Lung (tissue), 12 donors: ENCODE measurements around the gene IFT57. TPM values are rescaled to one million over a fixed set of nuclear protein-coding genes. Genes with fewer than 3 reads are reported as not detected.

Experiments
- ATAC-seq: fragments of 200-7000 bp; cut with Tn5 transposase; one replicate; pipeline ENCODE4 v1.9.1; 2020; ENCODE audit warnings: moderate number of reproducible peaks; ENCODE audit not compliant: insufficient read depth, low FRiP score
- DNase-seq, 3 donors: peaks; one replicate each; pipeline ENCODE4 v3.0.0-alpha.2; 2013 to 2017
- H3K27ac ChIP-seq, 2 donors: one replicate each; pipeline ENCODE4 v1.5.1; 2013; ENCODE audit warnings: mild to moderate bottlenecking in 2 of 2, moderate library complexity in 2 of 2, control low read depth in 1 of 2, inconsistent platforms in 1 of 2, low read depth in 1 of 2, low read length in 1 of 2
- H3K27me3 ChIP-seq, 3 donors: one replicate each; pipeline ENCODE4 v1.5.1; 2013; ENCODE audit warnings: low read length in 2 of 3; ENCODE audit not compliant: control insufficient read depth in 3 of 3, insufficient read depth in 3 of 3
- H3K36me3 ChIP-seq, 4 donors: one replicate each; pipeline ENCODE4 v1.5.1; 2013; ENCODE audit warnings: low read length in 4 of 4, mild to moderate bottlenecking in 1 of 4, moderate library complexity in 1 of 4; ENCODE audit not compliant: control insufficient read depth in 4 of 4, insufficient read depth in 4 of 4
- H3K4me1 ChIP-seq, 5 donors: one replicate each; pipeline ENCODE4 v1.5.1; 2013; ENCODE audit warnings: low read length in 5 of 5, mild to moderate bottlenecking in 2 of 5, moderate library complexity in 1 of 5; ENCODE audit not compliant: control insufficient read depth in 5 of 5, insufficient read depth in 5 of 5
- H3K4me3 ChIP-seq: one replicate; pipeline ENCODE4 v1.5.1; 2013; ENCODE audit warnings: mild to moderate bottlenecking, control low read depth, moderate library complexity
- H3K9ac ChIP-seq, 2 donors: one replicate each; pipeline ENCODE4 v1.5.1; 2013; ENCODE audit warnings: low read length in 2 of 2, control low read depth in 1 of 2; ENCODE audit not compliant: insufficient read depth in 1 of 2
- H3K9me3 ChIP-seq, 4 donors: one replicate each; pipeline ENCODE4 v1.5.1; 2013; ENCODE audit warnings: low read length in 3 of 4, mild to moderate bottlenecking in 1 of 4, moderate library complexity in 1 of 4; ENCODE audit not compliant: control insufficient read depth in 4 of 4, insufficient read depth in 3 of 4
- CTCF ChIP-seq: IDR thresholded peaks from 2 replicates; pipeline ENCODE4 v1.5.1; 2012; ENCODE audit warnings: mild to moderate bottlenecking; ENCODE audit errors: control extremely low read depth, extremely low read depth
- WGBS, 2 donors: extraction: QIAGEN DNeasy Blood & Tissue Kit; methylation state at CpG; one replicate each; pipeline ENCODE4 v1.1.7; 2013; 5-methylcytosine and 5-hydroxymethylcytosine counted together
- polyA plus RNA-seq, 2 donors: library from polyadenylated mRNA; stranded (reverse); fragments of 200-250 nt; gene quantifications; one replicate each; pipeline ENCODE4 v1.2.1, GENCODE V29; 2013
- total RNA-seq, 2 donors: library from RNA; depleted of rRNA in 1 of 2; stranded (reverse); fragments of >200 nt in 1 of 2; gene quantifications; one replicate each; pipeline ENCODE4 v1.2.1, GENCODE V29; 2014 to 2021
- donor health status: control.
- donor health status: control.
- donor health status: Bipolar disorder and iron deficiency.
- donor health status: healthy.
- donor health status: DM: yes; HTN: yes; CAD: no.

Gene IFT57
- total and polyA plus RNA-seq, 4 donors = 66.1 to 205 (median 129) TPM

GRCh38 chr3:108255131-108255530, 32.9 kb upstream of the IFT57 start:
- ATAC-seq = no peak
- H3K27ac ChIP-seq = no peak overlapping the region

GRCh38 chr3:108251844-108252243, 29.6 kb upstream of the IFT57 start:
- no peak overlapping the region for H3K4me3 ChIP-seq
- H3K27me3 ChIP-seq = no peaks in the 10 kb centered on the region
- no peak overlapping the region for H3K27ac ChIP-seq
- H3K4me1 ChIP-seq = no peaks in the 10 kb centered on the region
- TF ChIP-seq CTCF = no peak
- no peak overlapping the region for H3K9ac ChIP-seq
- WGBS, 2 donors = 97 to 100% methylated on average over 1 of the region's 1 CpG
- H3K9me3 ChIP-seq = no peaks in the 10 kb centered on the region
- ATAC-seq (no peak), DNase-seq (no peak)
- no peaks in the 10 kb centered on the region for H3K36me3 ChIP-seq

More at GRCh38 chr3:108255131-108255530, 32.9 kb upstream of the IFT57 start:
- H3K36me3 ChIP-seq = no peaks in the 10 kb centered on the region
- H3K4me3 ChIP-seq = no peak overlapping the region
- H3K9me3 ChIP-seq = no peaks in the 10 kb centered on the region
- H3K9ac ChIP-seq = no peak overlapping the region
- DNase-seq = no peak
- no peaks in the 10 kb centered on the region for H3K27me3 ChIP-seq
- H3K4me1 ChIP-seq = no peaks in the 10 kb centered on the region
- TF ChIP-seq CTCF = no peak

- DNase-seq (no peak), ATAC-seq (no peak)
- H3K4me3 ChIP-seq = no peak overlapping the region
- H3K4me1 ChIP-seq = no peaks in the 10 kb centered on the region
- H3K9me3 ChIP-seq = no peaks in the 10 kb centered on the region
- TF ChIP-seq CTCF = no peak
- 88 to 91% methylated on average over 4 of the region's 4 CpGs for WGBS, 2 donors
- H3K36me3 ChIP-seq = no peaks in the 10 kb centered on the region
- no peak overlapping the region for H3K27ac ChIP-seq
- no peak overlapping the region for H3K9ac ChIP-seq
- no peaks in the 10 kb centered on the region for H3K27me3 ChIP-seq
These were observed 29.0 kb upstream of the IFT57 start for GRCh38 chr3:108251265-108251664.

GRCh38 chr3:108250626-108251025, 28.4 kb upstream of the IFT57 start:
- 82 to 88% methylated on average over 2 of the region's 2 CpGs for WGBS, 2 donors
- Histone ChIP-seq H3K4me3 (no peak overlapping the region), H3K27ac (no peak overlapping the region), H3K9ac (no peak overlapping the region), H3K9me3 (no peaks in the 10 kb centered on the region), H3K36me3 (no peaks in the 10 kb centered on the region), H3K27me3 (no peaks in the 10 kb centered on the region), H3K4me1 (no peaks in the 10 kb centered on the region)
- ATAC-seq = no peak
- no peak for TF ChIP-seq CTCF
- DNase-seq = no peak
